HCT116 (cell line): ENCODE results near the gene AGAP5. TPM values are rescaled to one million over a fixed set of nuclear protein-coding genes. Genes with fewer than 3 reads are reported as not detected.

Experiments used
- ATAC-seq: fragments of 200-7000 bp; cut with Tn5 transposase; 2 replicates; pipeline ENCODE4 v1.9.1; 2020; ENCODE audit warnings: mild to moderate bottlenecking, moderate library complexity
- BruUV-seq: library from RNA; stranded (reverse); fragments of 400-500 nt; replicated peaks from 2 replicates; lab custom pipeline; 2021; lab: Mats Ljungman, UMichigan
- CTCF ChIA-PET: fragments of 300-600 bp; sonication (Branson Sonifier 250); formaldehyde crosslinking; loops from one replicate; lab custom pipeline; 2021; ENCODE audit warnings: antibody characterized with exemption; lab: Charles Lee
- POLR2A ChIA-PET: fragments of 300-600, 350-600 bp; sonication (Branson Sonifier 250); formaldehyde crosslinking; loops from one replicate; lab custom pipeline; 2021; ENCODE audit warnings: antibody characterized with exemption; lab: Charles Lee
- RAD21 ChIA-PET, 2 experiments: fragments of 300-600 bp; sonication (Branson Sonifier 250); formaldehyde crosslinking; loops; one replicate each; lab custom pipeline; 2023; ENCODE audit warnings: low total read pairs in 2 of 2; ENCODE audit not compliant: uncharacterized antibody in 2 of 2, unreplicated experiment in 2 of 2, low non-redundant PET in 1 of 2; lab: Charles Lee
- DNase-seq: peaks from one replicate; pipeline ENCODE4 v3.0.0-alpha.2; 2010; ENCODE audit warnings: low read depth, low spot score
- H2AFZ ChIP-seq: fragments of 200-600 bp; shearing (Covaris generic), sonication (generic); 2 replicates; pipeline ENCODE4 v1.6.1; 2017; ENCODE audit warnings: low read depth, mixed run types, mixed read lengths, antibody characterized with exemption, low read length; ENCODE audit not compliant: poor library complexity, severe bottlenecking
- H3K27ac ChIP-seq: 2 replicates; pipeline ENCODE4 v1.5.1; 2012; ENCODE audit warnings: low read depth, low read length
- H3K27me3 ChIP-seq: fragments of 200-600 bp; sonication (generic); 2 replicates; pipeline ENCODE4 v1.6.1; 2016; ENCODE audit warnings: mixed run types, low read length, mixed read lengths; ENCODE audit not compliant: insufficient read depth
- H3K36me3 ChIP-seq, 2 experiments: fragments of 200-500 bp in 1 of 2; fragments of 200-600 bp in 1 of 2; sonication (Bioruptor generic) in 1 of 2; sonication (generic) in 1 of 2; 2 replicates each; pipeline versions ENCODE4 v1.5.1 to v1.6.1; 2014 to 2016; ENCODE audit warnings: low read length in 2 of 2, inconsistent platforms in 1 of 2, mixed read lengths in 1 of 2, mixed run types in 1 of 2; ENCODE audit not compliant: insufficient read depth in 2 of 2, control insufficient read depth in 1 of 2
- H3K4me1 ChIP-seq, 2 experiments: fragments of 200-600 bp in 1 of 2; sonication (generic) in 1 of 2; 2 replicates each; pipeline versions ENCODE4 v1.5.1 to v1.6.1; 2012 to 2017; ENCODE audit warnings: low read length in 2 of 2, inconsistent platforms in 1 of 2, mild to moderate bottlenecking in 1 of 2, mixed read lengths in 1 of 2, mixed run types in 1 of 2, moderate library complexity in 1 of 2; ENCODE audit not compliant: insufficient read depth in 2 of 2, control insufficient read depth in 1 of 2
- H3K4me2 ChIP-seq: fragments of 200-600 bp; sonication (generic); 2 replicates; pipeline ENCODE4 v1.6.1; 2017; ENCODE audit warnings: mixed run types, low read length, mixed read lengths
- H3K4me3 ChIP-seq, 2 experiments: fragments of 200-600 bp in 1 of 2; sonication (generic) in 1 of 2; replicated peaks in 1 of 2; 2 replicates each; pipeline ENCODE4 v1.5.1; 2011 to 2016; ENCODE audit warnings: low read length in 2 of 2, control low read depth in 1 of 2, low read depth in 1 of 2, mild to moderate bottlenecking in 1 of 2, mixed read lengths in 1 of 2, mixed run types in 1 of 2
- H3K79me2 ChIP-seq: fragments of 200-600 bp; sonication (generic); 2 replicates; pipeline ENCODE4 v1.6.1; 2017; ENCODE audit warnings: mild to moderate bottlenecking, mixed run types, low read length, moderate library complexity, mixed read lengths; ENCODE audit not compliant: insufficient read depth
- H3K9ac ChIP-seq: fragments of 200-600 bp; sonication (generic); 2 replicates; pipeline ENCODE4 v1.6.1; 2016; ENCODE audit warnings: low read length, mixed read lengths
- H3K9me2 ChIP-seq: fragments of 200-600 bp; sonication (generic), shearing (Covaris generic); 2 replicates; pipeline ENCODE4 v1.6.1; 2017; ENCODE audit warnings: mixed run types, mild to moderate bottlenecking, moderate library complexity; ENCODE audit not compliant: insufficient read depth
- H3K9me3 ChIP-seq, 2 experiments: fragments of 200-500 bp in 1 of 2; fragments of 200-600 bp in 1 of 2; sonication (Bioruptor generic) in 1 of 2; sonication (generic) in 1 of 2; 2 replicates each; pipeline ENCODE4 v1.6.1; 2014 to 2017; ENCODE audit warnings: low read length in 2 of 2, mixed read lengths in 2 of 2, inconsistent platforms in 1 of 2, low read depth in 1 of 2, mild to moderate bottlenecking in 1 of 2, mixed run types in 1 of 2, moderate library complexity in 1 of 2; ENCODE audit not compliant: control insufficient read depth in 1 of 2, insufficient read depth in 1 of 2
- H4K20me1 ChIP-seq: fragments of 200-600 bp; sonication (generic), shearing (Covaris generic); 2 replicates; pipeline ENCODE4 v1.6.1; 2017; ENCODE audit warnings: mixed run types, mild to moderate bottlenecking, moderate library complexity; ENCODE audit not compliant: insufficient read depth
- CBX3 ChIP-seq: IDR thresholded peaks from 2 replicates; pipeline ENCODE4 v1.6.1; 2012; ENCODE audit warnings: low read depth
- EGR1 ChIP-seq: IDR thresholded peaks from 2 replicates; pipeline ENCODE4 v1.6.1; 2012; ENCODE audit warnings: low read depth
- EZH2phosphoT487 ChIP-seq: fragments of 200-600 bp; IDR thresholded peaks from 2 replicates; pipeline ENCODE4 v1.6.1; 2018; ENCODE audit warnings: antibody characterized with exemption, borderline replicate concordance
- JUND ChIP-seq: IDR thresholded peaks from 2 replicates; pipeline ENCODE4 v1.6.1; 2012
- POLR2A ChIP-seq: IDR thresholded peaks from 2 replicates; pipeline ENCODE4 v1.7.0; 2011; ENCODE audit warnings: borderline replicate concordance; ENCODE audit not compliant: insufficient read depth, insufficient read length; ENCODE audit errors: extremely low read depth
- RAD21 ChIP-seq: IDR thresholded peaks from 2 replicates; pipeline ENCODE4 v1.6.1; 2012; ENCODE audit warnings: low read depth, mild to moderate bottlenecking
- SIN3A ChIP-seq: IDR thresholded peaks from 2 replicates; pipeline ENCODE4 v1.6.1; 2012; ENCODE audit warnings: low read depth
- SP1 ChIP-seq: IDR thresholded peaks from 2 replicates; pipeline ENCODE4 v1.6.1; 2012; ENCODE audit warnings: low read depth
- SRF ChIP-seq: IDR thresholded peaks from 2 replicates; pipeline ENCODE4 v1.6.1; 2012; ENCODE audit warnings: low read depth
- TCF7L2 ChIP-seq: IDR thresholded peaks from 2 replicates; pipeline ENCODE4 v1.7.0; 2011; ENCODE audit warnings: borderline replicate concordance, inconsistent platforms; ENCODE audit not compliant: insufficient read depth, insufficient read length; ENCODE audit errors: extremely low read depth
- YY1 ChIP-seq: IDR thresholded peaks from 2 replicates; pipeline ENCODE4 v1.6.1; 2011; ENCODE audit warnings: low read length, low read depth, moderate library complexity, mild to moderate bottlenecking; ENCODE audit not compliant: insufficient replicate concordance; ENCODE audit errors: extremely low read depth
- ZNF274 ChIP-seq: fragments of 200-500 bp; sonication (Bioruptor generic); IDR thresholded peaks from 2 replicates; pipeline ENCODE4 v1.6.1; 2014; ENCODE audit warnings: mild to moderate bottlenecking, low read depth, low read length, inconsistent platforms
- intact Hi-C: fragments of 100-400 bp; cut with micrococcal nuclease; formaldehyde crosslinking; loops from 2 replicates; pipeline ENCODE4 v1.10.0; 2022
- total RNA-seq: library from RNA; stranded (reverse); gene quantifications from one replicate; pipeline ENCODE4 v1.2.1, GENCODE V29; 2021; ENCODE audit not compliant: unreplicated experiment
- TF ChIP-seq, protein P1 (sequence below): IDR thresholded peaks from 2 replicates; pipeline ENCODE4 v1.6.1; 2011; ENCODE audit warnings: mild to moderate bottlenecking, low read length, moderate library complexity; ENCODE audit not compliant: insufficient replicate concordance; ENCODE audit errors: extremely low read depth
- TF ChIP-seq, protein P2 (sequence below): IDR thresholded peaks from 2 replicates; pipeline ENCODE4 v1.6.1; 2012
- TF ChIP-seq, protein P3 (sequence below), 3 experiments: fragments of 200-600 bp in 1 of 3; sonication (generic) in 1 of 3; IDR thresholded peaks in 2 of 3; conservative IDR thresholded peaks in 1 of 3; 2 replicates each; pipeline ENCODE4 v1.5.1; 2012 to 2017; ENCODE audit warnings: low read depth in 2 of 3, low read length in 2 of 3, antibody characterized with exemption in 1 of 3, borderline replicate concordance in 1 of 3, control low read depth in 1 of 3, mild to moderate bottlenecking in 1 of 3, mixed read lengths in 1 of 3, mixed run types in 1 of 3, moderate library complexity in 1 of 3; ENCODE audit not compliant: insufficient read depth in 1 of 3

Gene AGAP5
- total RNA-seq, 1 experiment from 2014 or later, result 7.5 TPM

DNA sequence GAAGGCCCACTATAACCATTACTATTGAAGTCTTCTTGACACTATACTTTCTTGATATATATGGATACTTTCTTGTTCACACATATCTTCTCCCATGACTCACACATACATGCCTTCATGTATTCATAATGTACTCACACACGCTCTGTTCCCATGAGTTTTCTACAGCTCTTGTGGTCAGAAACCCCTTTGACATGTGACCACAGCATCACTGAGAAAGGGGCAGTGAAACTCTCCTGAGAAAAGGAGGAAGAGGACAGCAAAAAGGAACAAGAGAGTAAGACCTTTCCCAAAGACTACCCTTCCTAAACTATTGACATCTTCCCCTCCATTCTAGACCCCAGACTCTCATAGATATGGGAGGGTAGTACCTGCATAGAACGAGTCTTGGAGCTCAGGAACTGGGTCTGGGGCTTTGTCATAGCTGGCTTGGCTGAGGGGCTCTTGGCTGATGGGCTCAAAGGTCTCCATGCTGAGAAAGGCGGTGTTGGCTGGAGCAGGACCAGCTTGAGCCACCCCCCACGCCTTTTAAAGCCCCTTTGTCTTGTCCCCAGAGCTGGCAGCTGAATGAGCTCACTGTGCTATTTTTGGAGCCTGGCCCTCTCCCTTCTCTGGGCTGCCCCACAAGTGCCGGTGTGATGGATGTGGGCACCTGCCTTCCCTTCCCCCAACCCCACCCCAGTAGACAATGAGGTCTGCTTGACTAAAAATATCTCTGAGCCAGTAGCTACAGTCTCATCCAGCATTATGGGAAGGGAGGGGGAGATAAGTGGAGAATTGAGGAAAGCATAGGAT lies 47.2 kb downstream of the AGAP5 start:
- intact Hi-C loops, result no loop called here
- no TSS peak for BruUV-seq
- Histone ChIP-seq H4K20me1 (no peaks in the 10 kb centered on the region), H3K9me2 (no peaks in the 10 kb centered on the region), H3K4me3 (no peak overlapping the region), H3K27ac (no peak overlapping the region), H3K79me2 (no peaks in the 10 kb centered on the region), H3K9ac (no peak overlapping the region), H3K36me3 (no peaks in the 10 kb centered on the region), H3K9me3 (no peaks in the 10 kb centered on the region), H2AFZ (no peak overlapping the region), H3K4me1 (peaks cover 0 to 7% of the 10 kb centered on the region in 2 experiments; a peak in 3 of 4 replicates), H3K4me2 (no peak overlapping the region), H3K27me3 (0 out of 2 replicates have a peak, but pooled peaks cover 4% of the 10 kb centered on the region)
- ATAC-seq (no peak), DNase-seq (no peak)
- CTCF ChIA-PET, result no interaction called here
- POLR2A ChIA-PET, result no interaction called here
- RAD21 ChIA-PET, result no interaction called here
- TF ChIP-seq SRF (no peak), CBX3 (no peak), RAD21 (no peak), EZH2phosphoT487 (no peak), JUND (no peak), YY1 (no peak), ZNF274 (no peak), SP1 (no peak), TCF7L2 (no peak), EGR1 (no peak), POLR2A (no peak), SIN3A (no peak)
- TF ChIP-seq, protein P1, sequence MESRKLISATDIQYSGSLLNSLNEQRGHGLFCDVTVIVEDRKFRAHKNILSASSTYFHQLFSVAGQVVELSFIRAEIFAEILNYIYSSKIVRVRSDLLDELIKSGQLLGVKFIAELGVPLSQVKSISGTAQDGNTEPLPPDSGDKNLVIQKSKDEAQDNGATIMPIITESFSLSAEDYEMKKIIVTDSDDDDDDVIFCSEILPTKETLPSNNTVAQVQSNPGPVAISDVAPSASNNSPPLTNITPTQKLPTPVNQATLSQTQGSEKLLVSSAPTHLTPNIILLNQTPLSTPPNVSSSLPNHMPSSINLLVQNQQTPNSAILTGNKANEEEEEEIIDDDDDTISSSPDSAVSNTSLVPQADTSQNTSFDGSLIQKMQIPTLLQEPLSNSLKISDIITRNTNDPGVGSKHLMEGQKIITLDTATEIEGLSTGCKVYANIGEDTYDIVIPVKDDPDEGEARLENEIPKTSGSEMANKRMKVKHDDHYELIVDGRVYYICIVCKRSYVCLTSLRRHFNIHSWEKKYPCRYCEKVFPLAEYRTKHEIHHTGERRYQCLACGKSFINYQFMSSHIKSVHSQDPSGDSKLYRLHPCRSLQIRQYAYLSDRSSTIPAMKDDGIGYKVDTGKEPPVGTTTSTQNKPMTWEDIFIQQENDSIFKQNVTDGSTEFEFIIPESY, result no peak
- TF ChIP-seq, protein P2, sequence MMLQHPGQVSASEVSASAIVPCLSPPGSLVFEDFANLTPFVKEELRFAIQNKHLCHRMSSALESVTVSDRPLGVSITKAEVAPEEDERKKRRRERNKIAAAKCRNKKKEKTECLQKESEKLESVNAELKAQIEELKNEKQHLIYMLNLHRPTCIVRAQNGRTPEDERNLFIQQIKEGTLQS, result no peak
- TF ChIP-seq, protein P3, sequence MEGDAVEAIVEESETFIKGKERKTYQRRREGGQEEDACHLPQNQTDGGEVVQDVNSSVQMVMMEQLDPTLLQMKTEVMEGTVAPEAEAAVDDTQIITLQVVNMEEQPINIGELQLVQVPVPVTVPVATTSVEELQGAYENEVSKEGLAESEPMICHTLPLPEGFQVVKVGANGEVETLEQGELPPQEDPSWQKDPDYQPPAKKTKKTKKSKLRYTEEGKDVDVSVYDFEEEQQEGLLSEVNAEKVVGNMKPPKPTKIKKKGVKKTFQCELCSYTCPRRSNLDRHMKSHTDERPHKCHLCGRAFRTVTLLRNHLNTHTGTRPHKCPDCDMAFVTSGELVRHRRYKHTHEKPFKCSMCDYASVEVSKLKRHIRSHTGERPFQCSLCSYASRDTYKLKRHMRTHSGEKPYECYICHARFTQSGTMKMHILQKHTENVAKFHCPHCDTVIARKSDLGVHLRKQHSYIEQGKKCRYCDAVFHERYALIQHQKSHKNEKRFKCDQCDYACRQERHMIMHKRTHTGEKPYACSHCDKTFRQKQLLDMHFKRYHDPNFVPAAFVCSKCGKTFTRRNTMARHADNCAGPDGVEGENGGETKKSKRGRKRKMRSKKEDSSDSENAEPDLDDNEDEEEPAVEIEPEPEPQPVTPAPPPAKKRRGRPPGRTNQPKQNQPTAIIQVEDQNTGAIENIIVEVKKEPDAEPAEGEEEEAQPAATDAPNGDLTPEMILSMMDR (IDR thresholded peaks at IDR 0.05 in 2 of 3, conservative IDR thresholded peaks at IDR 0.05 in 1 of 3; ENCODE audit: borderline replicate concordance in 1 of 3, insufficient read depth in 1 of 3, low read depth in 2 of 3, low read length in 2 of 3), result no peak
